HepG2 (cell line): Measurements from ENCODE around the gene CCN2. TPM values are rescaled to one million over a fixed set of nuclear protein-coding genes. Genes with fewer than 3 reads are reported as not detected.
A peak's percentile ranks its signal among the peaks of the same experiment; 100 is the strongest.

Experiments
- BCL3 ChIP-seq: sonication (generic); formaldehyde crosslinking; IDR thresholded peaks from 2 replicates; pipeline ENCODE4 v1.5.1; 2020; ENCODE audit warnings: mild to moderate bottlenecking, missing genetic modification reagents, moderate library complexity
- DPF2 ChIP-seq: sonication (generic); formaldehyde crosslinking; IDR thresholded peaks from 2 replicates; pipeline ENCODE4 v1.4.0; 2020; ENCODE audit warnings: mild to moderate bottlenecking, low read depth, missing genetic modification reagents, borderline replicate concordance
- FOSL2 ChIP-seq: sonication (generic); formaldehyde crosslinking; IDR thresholded peaks from 2 replicates; pipeline ENCODE4 v1.4.0; 2020; ENCODE audit warnings: missing genetic modification reagents
- FOXK1 ChIP-seq: sonication (generic); formaldehyde crosslinking; IDR thresholded peaks from 2 replicates; pipeline ENCODE4 v1.4.0; 2020; ENCODE audit warnings: low read depth, missing genetic modification reagents, borderline replicate concordance
- GATA4 ChIP-seq: sonication (generic); IDR thresholded peaks from 2 replicates; pipeline ENCODE4 v1.6.1; 2016; ENCODE audit warnings: antibody characterized with exemption, low read depth, borderline replicate concordance
- HMGXB3 ChIP-seq: sonication (generic); formaldehyde crosslinking; IDR thresholded peaks from 2 replicates; pipeline ENCODE4 v1.4.0; 2020; ENCODE audit warnings: missing genetic modification reagents, borderline replicate concordance
- IRF1 ChIP-seq: sonication (generic); formaldehyde crosslinking; IDR thresholded peaks from 2 replicates; pipeline ENCODE4 v1.4.0; 2020; ENCODE audit warnings: low read depth, mild to moderate bottlenecking, missing genetic modification reagents
- MATR3 ChIP-seq: sonication (generic); formaldehyde crosslinking; IDR thresholded peaks from 2 replicates; pipeline ENCODE4 v1.4.0; 2020; ENCODE audit warnings: missing genetic modification reagents
- RFXAP ChIP-seq: sonication (generic); formaldehyde crosslinking; IDR thresholded peaks from 2 replicates; pipeline ENCODE4 v1.4.0; 2020; ENCODE audit warnings: missing genetic modification reagents, borderline replicate concordance
- ZNF33B ChIP-seq: sonication (generic); formaldehyde crosslinking; IDR thresholded peaks from 2 replicates; pipeline ENCODE4 v1.5.1; 2020; ENCODE audit warnings: mild to moderate bottlenecking, missing genetic modification reagents
- ZNF44 ChIP-seq: sonication (generic); formaldehyde crosslinking; IDR thresholded peaks from 2 replicates; pipeline ENCODE4 v1.5.1; 2020; ENCODE audit warnings: mild to moderate bottlenecking, missing genetic modification reagents
- ZNF567 ChIP-seq: sonication (generic); formaldehyde crosslinking; IDR thresholded peaks from 2 replicates; pipeline ENCODE4 v1.8.1; 2023; ENCODE audit warnings: mild to moderate bottlenecking, missing genetic modification reagents, borderline replicate concordance
- ZNF580 ChIP-seq: IDR thresholded peaks from 2 replicates; pipeline ENCODE4 v1.6.1; 2016; ENCODE audit warnings: low read depth, borderline replicate concordance
- ZNF609 ChIP-seq: sonication (generic); formaldehyde crosslinking; IDR thresholded peaks from 2 replicates; pipeline ENCODE4 v1.4.0; 2020; ENCODE audit warnings: mild to moderate bottlenecking, missing genetic modification reagents, borderline replicate concordance
- polyA plus RNA-seq, 8 experiments: library from polyadenylated mRNA; depleted of rRNA in 3 of 8; stranded (reverse) in 7 of 8; unstranded in 1 of 8; fragments of >200 nt; fragmentation: Illumina TruSeq in 4 of 8; extraction: Trizol in 4 of 8; gene quantifications; 2 replicates each; pipeline versions ENCODE4 v1.2.1 to v1.2.3, GENCODE V29; 2011 to 2016; ENCODE audit warnings: low read depth in 4 of 8, missing spikeins in 1 of 8, mixed read lengths in 1 of 8; ENCODE audit not compliant: insufficient read depth in 1 of 8
- total RNA-seq, 5 experiments: library from RNA; depleted of rRNA; stranded (reverse); fragments of >200 nt; fragmentation: Illumina TruSeq; extraction: Trizol; gene quantifications; 2 replicates each; pipeline ENCODE4 v1.2.3, GENCODE V29; 2016; ENCODE audit warnings: low read depth in 1 of 5

Gene CCN2
- total and polyA plus RNA-seq, 2 of the 13 experiments (the other 11 are each of a cell fraction or from before 2014, with no cell fraction given): 34.7 to 316 TPM

- TF ChIP-seq BCL3 (CRISPR knock-in tag): 0 out of 2 replicates have a peak, but pooled peaks have one; percentile 48
- TF ChIP-seq FOSL2 (CRISPR knock-in tag): no peak
- peak; percentile 65; the same call in 1 of the 2 replicates for TF ChIP-seq ZNF580 (CRISPR knock-in tag)
- TF ChIP-seq ZNF33B (CRISPR knock-in tag): peak; percentile 79; the same call in 1 of the 2 replicates
- TF ChIP-seq ZNF609 (CRISPR knock-in tag): no peak
- TF ChIP-seq GATA4: no peak
- no peak for TF ChIP-seq MATR3
- TF ChIP-seq FOXK1 (CRISPR knock-in tag): peak; percentile 59; the same call in 1 of the 2 replicates
- no peak for TF ChIP-seq ZNF567
- TF ChIP-seq IRF1 (CRISPR knock-in tag): no peak
- TF ChIP-seq ZNF44 (CRISPR knock-in tag): 0 out of 2 replicates have a peak, but pooled peaks have one; percentile 80
- no peak for TF ChIP-seq HMGXB3 (CRISPR knock-in tag)
- TF ChIP-seq DPF2 (CRISPR knock-in tag): no peak
- peak; percentile 33; the same call in 1 of the 2 replicates for TF ChIP-seq RFXAP (CRISPR knock-in tag)
These were observed 36.0 kb downstream of the CCN2 start (continued) for GRCh38 chr6:131914967-131915751.
